HG02623 (cell line): ENCODE data around the gene DPT.

ENCODE experiments used
- ATAC-seq: cut with Tn5 transposase; IDR thresholded peaks from one replicate; pipeline ENCODE4 v1.9.1; 2021; ENCODE audit warnings: moderate library complexity; ENCODE audit not compliant: unreplicated experiment

DPT gene

DNA sequence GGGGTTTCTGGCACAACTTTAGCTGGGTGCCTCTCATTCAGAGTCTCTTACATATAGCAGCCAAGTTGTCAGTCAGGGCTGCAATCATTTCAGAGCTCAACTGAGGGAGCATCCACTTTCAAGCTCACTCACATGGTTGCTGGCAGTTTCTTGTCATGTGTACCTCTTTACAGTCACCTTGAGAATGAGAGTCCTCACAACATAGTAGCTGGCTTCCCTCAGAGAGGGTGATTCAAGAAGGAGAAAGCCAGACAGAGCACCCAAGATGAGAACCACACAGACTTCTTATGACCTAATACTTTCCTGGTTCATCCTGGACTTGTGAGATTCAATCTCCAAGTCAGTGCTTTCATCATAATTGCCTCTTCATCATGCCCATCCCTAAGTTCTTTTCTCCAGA is 57.2 kb downstream of the DPT start:
- no peak for ATAC-seq

DNA sequence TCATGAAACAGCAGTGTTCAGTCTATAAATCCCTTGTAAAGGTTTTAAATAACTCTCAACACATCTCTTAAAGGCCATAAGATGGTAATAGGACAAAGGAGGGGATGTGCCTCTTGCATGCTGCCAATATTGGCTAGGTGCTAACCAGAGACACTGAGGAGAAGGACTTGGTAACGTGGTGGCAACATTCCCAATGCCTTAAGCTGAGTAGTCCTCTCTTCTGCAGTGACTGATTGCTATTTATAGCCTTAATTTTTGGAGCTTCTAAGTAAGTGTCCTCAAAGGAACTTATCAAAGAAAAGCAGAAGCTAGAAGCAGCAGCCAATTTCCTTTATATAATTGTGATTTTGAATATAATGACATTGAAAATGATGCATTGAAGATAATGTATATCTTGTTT is 63.0 kb downstream of the DPT start:
- no peak for ATAC-seq

DNA sequence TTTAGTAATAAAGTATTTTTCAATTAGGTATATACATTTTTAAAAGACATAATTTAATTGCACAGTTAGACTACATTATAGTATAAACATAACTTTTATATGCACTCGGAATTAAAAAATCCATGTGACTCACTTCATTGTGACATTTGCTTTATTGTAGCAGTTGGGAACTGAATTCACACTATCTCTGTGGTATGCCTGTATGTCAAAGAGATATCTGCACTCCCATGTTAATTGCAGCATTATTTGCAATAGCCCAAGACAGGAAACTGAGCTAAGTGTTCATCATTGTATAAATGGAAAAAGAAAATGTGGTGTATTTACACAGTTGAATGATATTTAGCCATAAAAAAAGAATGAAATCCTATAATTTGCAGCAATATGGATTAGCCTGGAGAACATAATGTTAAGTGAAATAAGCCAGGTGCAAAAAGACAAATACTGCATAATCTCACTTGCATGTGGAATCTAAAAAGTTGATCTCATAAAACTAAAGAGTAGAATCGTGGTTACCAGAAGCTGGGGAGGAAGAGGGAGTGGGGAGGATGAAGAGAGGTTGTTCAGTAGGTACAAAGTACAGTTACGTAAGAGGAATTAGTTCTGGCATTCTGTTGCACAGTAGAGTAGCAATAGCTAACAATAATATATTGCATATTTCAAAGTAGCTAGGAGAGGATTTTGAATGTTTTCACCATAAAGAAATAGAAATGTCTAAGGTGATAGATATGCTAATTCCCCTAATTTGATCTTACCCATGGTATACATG is 64.8 kb downstream of the DPT start:
- ATAC-seq, result no peak

DNA sequence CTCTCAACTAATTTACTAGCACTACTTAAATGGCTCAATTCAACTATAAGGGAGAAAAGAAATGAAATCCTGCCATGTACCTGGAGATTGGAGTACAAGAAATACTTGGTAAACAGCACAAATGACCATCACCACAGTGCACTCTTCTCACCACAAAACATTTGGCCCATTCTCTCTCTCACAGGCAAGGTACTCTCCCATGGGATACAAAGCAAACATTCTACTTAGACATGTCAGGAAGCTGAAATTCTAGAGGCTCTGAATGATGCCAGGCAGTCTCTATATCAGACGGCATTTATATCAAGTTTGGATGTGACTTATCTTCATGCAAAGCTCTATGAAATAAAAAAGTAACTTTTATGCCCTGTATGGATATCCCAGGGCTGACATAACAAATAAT is 72.5 kb downstream of the DPT start:
- no peak for ATAC-seq

DNA sequence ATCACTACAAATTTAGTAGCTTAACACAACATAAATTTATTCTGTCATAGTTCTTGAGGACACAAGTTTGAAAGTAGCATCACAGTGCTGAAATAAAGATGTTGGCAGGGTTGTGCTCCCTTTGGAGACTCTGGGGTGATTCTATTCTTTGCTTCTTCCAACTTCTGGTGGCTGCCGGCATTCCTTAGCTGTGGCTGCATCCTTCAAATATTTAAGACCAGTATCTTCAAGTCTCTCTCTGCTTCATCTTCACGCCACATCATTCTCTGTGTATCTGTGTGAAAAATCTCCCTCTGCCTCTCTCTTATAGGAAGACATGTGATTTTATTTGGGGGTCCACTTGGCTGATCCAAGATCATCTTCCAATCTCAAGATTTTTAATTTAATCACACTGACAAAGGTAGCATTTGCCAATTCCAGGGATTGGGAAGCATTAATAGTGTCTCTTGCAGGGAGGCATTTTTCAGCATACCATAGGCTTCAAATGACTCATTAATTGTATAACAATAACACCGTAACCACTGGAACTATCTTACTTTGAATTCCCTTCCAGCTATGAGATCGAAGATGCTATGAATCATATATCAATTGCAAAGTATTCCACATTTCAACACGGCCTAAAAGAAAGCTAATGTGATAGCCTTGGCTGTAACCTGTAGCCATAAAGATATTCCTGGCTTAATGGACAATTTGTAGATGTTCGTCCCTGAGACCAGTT is 74.6 kb downstream of the DPT start:
- no peak for ATAC-seq

DNA sequence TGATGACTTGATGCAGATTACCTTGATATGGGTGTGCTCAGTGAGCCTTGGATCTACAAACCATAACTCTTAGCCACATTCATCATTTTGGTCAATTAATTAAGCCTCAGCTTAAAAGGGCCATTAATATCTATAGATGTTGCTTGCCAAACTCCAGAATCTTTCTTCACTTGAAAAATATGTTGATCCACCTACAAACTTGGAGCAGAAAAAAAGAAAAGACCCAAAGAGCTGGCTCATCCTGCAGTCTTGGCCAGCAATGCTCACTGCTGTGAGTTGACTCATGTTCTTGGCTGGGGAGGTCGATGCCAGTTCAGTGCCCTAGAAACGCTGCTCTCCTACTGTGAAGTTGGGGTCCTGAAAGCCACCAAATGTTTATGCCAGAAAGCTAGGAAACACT is 75.4 kb downstream of the DPT start:
- ATAC-seq, result no peak

DNA sequence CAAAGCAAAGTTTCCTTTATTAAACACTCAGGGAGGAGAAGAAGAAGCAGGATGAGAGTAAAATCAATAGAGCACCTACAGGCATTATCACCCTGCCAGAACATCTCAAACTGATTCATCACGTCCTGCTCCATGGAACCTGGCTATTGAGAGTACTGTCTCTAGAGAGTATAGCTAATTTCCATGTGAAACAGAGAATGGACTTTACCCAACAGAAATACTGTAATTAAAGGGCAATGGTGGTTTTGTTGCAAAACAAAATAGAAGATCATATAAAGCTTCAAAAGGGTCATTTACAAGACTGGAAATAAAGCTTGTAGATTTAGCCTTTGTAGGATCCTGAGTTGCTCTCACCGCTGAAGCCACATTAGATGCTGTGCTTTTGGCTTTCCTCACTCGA is 83.3 kb downstream of the DPT start:
- no peak for ATAC-seq
